HCT116 (cell line): ENCODE results near the gene ACCSL. TPM values are rescaled to one million over a fixed set of nuclear protein-coding genes. Genes with fewer than 3 reads are reported as not detected.

ENCODE experiments used
- ATAC-seq: fragments of 200-7000 bp; cut with Tn5 transposase; 2 replicates; pipeline ENCODE4 v1.9.1; 2020; ENCODE audit warnings: mild to moderate bottlenecking, moderate library complexity
- BruUV-seq: library from RNA; stranded (reverse); fragments of 400-500 nt; replicated peaks from 2 replicates; lab custom pipeline; 2021; lab: Mats Ljungman, UMichigan
- CTCF ChIA-PET: fragments of 300-600 bp; sonication (Branson Sonifier 250); formaldehyde crosslinking; loops from one replicate; lab custom pipeline; 2021; ENCODE audit warnings: antibody characterized with exemption; lab: Charles Lee
- POLR2A ChIA-PET: fragments of 300-600, 350-600 bp; sonication (Branson Sonifier 250); formaldehyde crosslinking; loops from one replicate; lab custom pipeline; 2021; ENCODE audit warnings: antibody characterized with exemption; lab: Charles Lee
- RAD21 ChIA-PET, 2 experiments: fragments of 300-600 bp; sonication (Branson Sonifier 250); formaldehyde crosslinking; loops; one replicate each; lab custom pipeline; 2023; ENCODE audit warnings: low total read pairs in 2 of 2; ENCODE audit not compliant: uncharacterized antibody in 2 of 2, unreplicated experiment in 2 of 2, low non-redundant PET in 1 of 2; lab: Charles Lee
- DNase-seq: peaks from one replicate; pipeline ENCODE4 v3.0.0-alpha.2; 2010; ENCODE audit warnings: low read depth, low spot score
- H2AFZ ChIP-seq: fragments of 200-600 bp; shearing (Covaris generic), sonication (generic); 2 replicates; pipeline ENCODE4 v1.6.1; 2017; ENCODE audit warnings: low read depth, mixed run types, mixed read lengths, antibody characterized with exemption, low read length; ENCODE audit not compliant: poor library complexity, severe bottlenecking
- H3K27ac ChIP-seq: 2 replicates; pipeline ENCODE4 v1.5.1; 2012; ENCODE audit warnings: low read depth, low read length
- H3K27me3 ChIP-seq: fragments of 200-600 bp; sonication (generic); 2 replicates; pipeline ENCODE4 v1.6.1; 2016; ENCODE audit warnings: mixed run types, low read length, mixed read lengths; ENCODE audit not compliant: insufficient read depth
- H3K36me3 ChIP-seq, 2 experiments: fragments of 200-500 bp in 1 of 2; fragments of 200-600 bp in 1 of 2; sonication (Bioruptor generic) in 1 of 2; sonication (generic) in 1 of 2; 2 replicates each; pipeline versions ENCODE4 v1.5.1 to v1.6.1; 2014 to 2016; ENCODE audit warnings: low read length in 2 of 2, inconsistent platforms in 1 of 2, mixed read lengths in 1 of 2, mixed run types in 1 of 2; ENCODE audit not compliant: insufficient read depth in 2 of 2, control insufficient read depth in 1 of 2
- H3K4me1 ChIP-seq, 2 experiments: fragments of 200-600 bp in 1 of 2; sonication (generic) in 1 of 2; 2 replicates each; pipeline versions ENCODE4 v1.5.1 to v1.6.1; 2012 to 2017; ENCODE audit warnings: low read length in 2 of 2, inconsistent platforms in 1 of 2, mild to moderate bottlenecking in 1 of 2, mixed read lengths in 1 of 2, mixed run types in 1 of 2, moderate library complexity in 1 of 2; ENCODE audit not compliant: insufficient read depth in 2 of 2, control insufficient read depth in 1 of 2
- H3K4me2 ChIP-seq: fragments of 200-600 bp; sonication (generic); 2 replicates; pipeline ENCODE4 v1.6.1; 2017; ENCODE audit warnings: mixed run types, low read length, mixed read lengths
- H3K4me3 ChIP-seq, 2 experiments: fragments of 200-600 bp in 1 of 2; sonication (generic) in 1 of 2; replicated peaks in 1 of 2; 2 replicates each; pipeline ENCODE4 v1.5.1; 2011 to 2016; ENCODE audit warnings: low read length in 2 of 2, control low read depth in 1 of 2, low read depth in 1 of 2, mild to moderate bottlenecking in 1 of 2, mixed read lengths in 1 of 2, mixed run types in 1 of 2
- H3K79me2 ChIP-seq: fragments of 200-600 bp; sonication (generic); 2 replicates; pipeline ENCODE4 v1.6.1; 2017; ENCODE audit warnings: mild to moderate bottlenecking, mixed run types, low read length, moderate library complexity, mixed read lengths; ENCODE audit not compliant: insufficient read depth
- H3K9ac ChIP-seq: fragments of 200-600 bp; sonication (generic); 2 replicates; pipeline ENCODE4 v1.6.1; 2016; ENCODE audit warnings: low read length, mixed read lengths
- H3K9me2 ChIP-seq: fragments of 200-600 bp; sonication (generic), shearing (Covaris generic); 2 replicates; pipeline ENCODE4 v1.6.1; 2017; ENCODE audit warnings: mixed run types, mild to moderate bottlenecking, moderate library complexity; ENCODE audit not compliant: insufficient read depth
- H3K9me3 ChIP-seq, 2 experiments: fragments of 200-500 bp in 1 of 2; fragments of 200-600 bp in 1 of 2; sonication (Bioruptor generic) in 1 of 2; sonication (generic) in 1 of 2; 2 replicates each; pipeline ENCODE4 v1.6.1; 2014 to 2017; ENCODE audit warnings: low read length in 2 of 2, mixed read lengths in 2 of 2, inconsistent platforms in 1 of 2, low read depth in 1 of 2, mild to moderate bottlenecking in 1 of 2, mixed run types in 1 of 2, moderate library complexity in 1 of 2; ENCODE audit not compliant: control insufficient read depth in 1 of 2, insufficient read depth in 1 of 2
- H4K20me1 ChIP-seq: fragments of 200-600 bp; sonication (generic), shearing (Covaris generic); 2 replicates; pipeline ENCODE4 v1.6.1; 2017; ENCODE audit warnings: mixed run types, mild to moderate bottlenecking, moderate library complexity; ENCODE audit not compliant: insufficient read depth
- CEBPB ChIP-seq: IDR thresholded peaks from 2 replicates; pipeline ENCODE4 v1.6.1; 2012; ENCODE audit warnings: low read depth
- ELF1 ChIP-seq: IDR thresholded peaks from 2 replicates; pipeline ENCODE4 v1.6.1; 2012; ENCODE audit warnings: low read depth, borderline replicate concordance
- EZH2 ChIP-seq: fragments of 200-600 bp; sonication (generic); IDR thresholded peaks from 2 replicates; pipeline ENCODE4 v1.6.1; 2017; ENCODE audit warnings: antibody characterized with exemption, mixed run types
- EZH2phosphoT487 ChIP-seq: fragments of 200-600 bp; IDR thresholded peaks from 2 replicates; pipeline ENCODE4 v1.6.1; 2018; ENCODE audit warnings: antibody characterized with exemption, borderline replicate concordance
- JUND ChIP-seq: IDR thresholded peaks from 2 replicates; pipeline ENCODE4 v1.6.1; 2012
- POLR2A ChIP-seq: IDR thresholded peaks from 2 replicates; pipeline ENCODE4 v1.7.0; 2011; ENCODE audit warnings: borderline replicate concordance; ENCODE audit not compliant: insufficient read depth, insufficient read length; ENCODE audit errors: extremely low read depth
- POLR2AphosphoS5 ChIP-seq: IDR thresholded peaks from 2 replicates; pipeline ENCODE4 v1.6.1; 2011; ENCODE audit warnings: mild to moderate bottlenecking, low read depth, low read length, moderate library complexity
- SP1 ChIP-seq: IDR thresholded peaks from 2 replicates; pipeline ENCODE4 v1.6.1; 2012; ENCODE audit warnings: low read depth
- ZFX ChIP-seq: fragments of 450-650 bp; IDR thresholded peaks from 2 replicates; pipeline ENCODE4 v1.6.1; 2017
- intact Hi-C: fragments of 100-400 bp; cut with micrococcal nuclease; formaldehyde crosslinking; loops from 2 replicates; pipeline ENCODE4 v1.10.0; 2022
- total RNA-seq: library from RNA; stranded (reverse); gene quantifications from one replicate; pipeline ENCODE4 v1.2.1, GENCODE V29; 2021; ENCODE audit not compliant: unreplicated experiment
- TF ChIP-seq, protein P1 (sequence below): IDR thresholded peaks from 2 replicates; pipeline ENCODE4 v1.6.1; 2012

The ACCSL gene
- total RNA-seq, 1 experiment from 2014 or later: not detected

DNA sequence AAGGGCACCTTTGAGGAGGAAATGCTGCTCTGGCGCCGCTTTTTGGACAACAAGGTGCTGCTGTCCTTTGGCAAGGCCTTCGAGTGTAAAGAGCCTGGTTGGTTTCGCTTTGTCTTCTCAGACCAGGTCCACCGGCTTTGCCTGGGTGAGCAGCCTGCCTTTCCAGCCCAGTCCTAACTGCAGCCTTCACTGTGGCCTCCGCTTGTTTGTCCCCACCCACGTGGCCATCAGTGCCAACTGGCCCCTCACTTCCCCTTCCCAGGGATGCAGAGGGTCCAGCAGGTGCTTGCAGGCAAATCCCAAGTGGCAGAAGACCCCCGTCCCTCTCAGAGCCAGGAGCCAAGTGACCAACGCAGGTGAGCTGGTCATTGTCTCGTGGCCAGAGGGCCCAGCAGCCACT, 35.7 kb downstream of the ACCSL start:
- H3K4me2 ChIP-seq: no peak overlapping the region
- intact Hi-C loops: no loop called here
- H3K27ac ChIP-seq: no peak overlapping the region
- no peak overlapping the region for H2AFZ ChIP-seq
- RAD21 ChIA-PET: no interaction called here
- no peaks in the 10 kb centered on the region for H3K79me2 ChIP-seq
- TF ChIP-seq, protein P1, sequence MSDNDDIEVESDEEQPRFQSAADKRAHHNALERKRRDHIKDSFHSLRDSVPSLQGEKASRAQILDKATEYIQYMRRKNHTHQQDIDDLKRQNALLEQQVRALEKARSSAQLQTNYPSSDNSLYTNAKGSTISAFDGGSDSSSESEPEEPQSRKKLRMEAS: no peak
- TF ChIP-seq JUND (no peak), EZH2 (no peak), POLR2AphosphoS5 (no peak), ELF1 (no peak), EZH2phosphoT487 (no peak), CEBPB (no peak), ZFX (no peak)
- TF ChIP-seq, all 23 proteins: peak for 0
- BruUV-seq: no TSS peak
- Histone ChIP-seq H3K4me1 (no peaks in the 10 kb centered on the region), H3K27me3 (no peaks in the 10 kb centered on the region), H3K4me3 (no peak overlapping the region), H4K20me1 (no peaks in the 10 kb centered on the region), H3K9me2 (no peaks in the 10 kb centered on the region), H3K9ac (no peak overlapping the region), H3K9me3 (no peaks in the 10 kb centered on the region; a peak in 1 of 4 replicates), H3K36me3 (no peaks in the 10 kb centered on the region)
- ChIA-PET CTCF (no interaction called here), POLR2A (no interaction called here)
- ATAC-seq (no peak), DNase-seq (no peak)

DNA sequence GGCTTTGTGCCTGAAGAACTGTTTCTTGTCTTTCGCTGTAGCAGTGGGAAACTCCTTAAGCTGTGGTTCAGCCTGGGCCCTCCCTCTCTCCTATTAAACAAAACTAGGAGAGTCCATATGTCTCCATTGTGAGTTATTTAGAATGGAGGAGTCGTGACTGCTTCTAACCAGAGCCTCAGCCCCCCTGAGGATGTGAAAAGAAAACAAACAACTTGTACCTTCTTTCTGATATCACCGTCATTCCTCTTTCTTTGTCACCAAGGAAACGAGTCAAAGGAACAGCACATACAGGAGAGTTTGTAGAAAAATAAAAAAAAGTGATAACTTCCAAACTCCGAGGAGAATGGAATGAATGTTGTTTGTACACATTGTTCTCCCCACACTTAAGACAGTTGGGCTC, 36.1 kb downstream of the ACCSL start:
- Histone ChIP-seq H3K9me2 (no peaks in the 10 kb centered on the region), H3K27ac (no peak overlapping the region), H3K9ac (no peak overlapping the region), H4K20me1 (no peaks in the 10 kb centered on the region), H3K4me2 (no peak overlapping the region), H3K4me3 (no peak overlapping the region), H3K4me1 (no peaks in the 10 kb centered on the region), H3K27me3 (no peaks in the 10 kb centered on the region), H2AFZ (no peak overlapping the region), H3K36me3 (no peaks in the 10 kb centered on the region), H3K79me2 (no peaks in the 10 kb centered on the region), H3K9me3 (no peaks in the 10 kb centered on the region; a peak in 1 of 4 replicates)
- BruUV-seq: no TSS peak
- TF ChIP-seq POLR2A: no peak
- no peak for TF ChIP-seq SP1
- ATAC-seq (no peak), DNase-seq (no peak)
- RAD21 ChIA-PET: no interaction called here
- POLR2A ChIA-PET: no interaction called here
- intact Hi-C loops: no loop called here
- CTCF ChIA-PET: interaction anchor here (3.1 kb wide), 1 partner anchor 11 kb away, joined by 17 read pairs; the partner anchor contains the start of gene EXT2
